ENCODE data around the gene CCT7. TPM values are rescaled to one million over a fixed set of nuclear protein-coding genes. Genes with fewer than 3 reads are reported as not detected.

CCT7 gene
- total and polyA plus RNA-seq, 8 donors, result 72.7 to 141 (median 105) TPM

DNA sequence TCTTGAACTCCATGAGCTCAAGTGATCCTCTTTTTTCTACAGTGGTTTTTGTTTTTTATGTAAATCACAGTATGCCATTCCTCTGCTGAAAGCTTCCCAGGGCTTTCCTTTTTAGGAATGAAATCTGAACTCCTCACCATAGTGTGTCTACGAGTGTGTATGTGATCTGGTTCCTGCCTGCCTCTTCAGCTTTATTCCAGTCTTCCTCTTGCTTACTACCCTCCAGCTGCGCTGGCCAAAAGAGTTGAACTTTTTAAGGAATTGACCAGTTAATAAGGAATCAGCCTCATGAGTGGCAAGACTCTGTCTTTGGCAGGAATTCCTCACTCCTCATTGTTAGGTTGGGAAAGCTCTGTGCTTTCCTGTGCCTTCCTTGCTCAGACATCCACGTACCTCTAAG, 4.0 kb downstream of the CCT7 start:
- Histone ChIP-seq H3K27ac (no peak overlapping the region), H3K36me3 (peaks cover 0 to 2% (median 0%) of the 10 kb centered on the region in 3 donors), H3K27me3 (no peaks in the 10 kb centered on the region), H3K4me3 (no peak overlapping the region), H3K4me1 (peaks cover 0 to 12% (median 8%) of the 10 kb centered on the region in 3 donors), H3K9me3 (no peaks in the 10 kb centered on the region)
- intact Hi-C loops (cut with DNase I), result no loop called here
- DNase-seq (no peak), ATAC-seq (no peak), FAIRE-seq (no peak)
- no peak for TF ChIP-seq CTCF (IDR thresholded peaks at IDR 0.05)
- 77 to 87% methylated on average over 3 of the region's 3 CpGs for WGBS, 2 donors

GRCh38 chr2:73238976-73239375, 4.9 kb downstream of the CCT7 start:
- Histone ChIP-seq H3K27me3 (no peaks in the 10 kb centered on the region), H3K27ac (no peak overlapping the region), H3K36me3 (peaks cover 0 to 5% (median 0%) of the 10 kb centered on the region in 3 donors), H3K4me1 (peaks cover 0 to 12% (median 8%) of the 10 kb centered on the region in 3 donors), H3K4me3 (no peak overlapping the region), H3K9me3 (no peaks in the 10 kb centered on the region)
- intact Hi-C loops (cut with DNase I), result no loop called here
- FAIRE-seq, result no peak
- TF ChIP-seq CTCF (IDR thresholded peaks at IDR 0.05), result no peak
- 81 to 87% methylated on average over 1 of the region's 1 CpG for WGBS, 2 donors
- ATAC-seq, result no peak
- no peak for DNase-seq

DNA sequence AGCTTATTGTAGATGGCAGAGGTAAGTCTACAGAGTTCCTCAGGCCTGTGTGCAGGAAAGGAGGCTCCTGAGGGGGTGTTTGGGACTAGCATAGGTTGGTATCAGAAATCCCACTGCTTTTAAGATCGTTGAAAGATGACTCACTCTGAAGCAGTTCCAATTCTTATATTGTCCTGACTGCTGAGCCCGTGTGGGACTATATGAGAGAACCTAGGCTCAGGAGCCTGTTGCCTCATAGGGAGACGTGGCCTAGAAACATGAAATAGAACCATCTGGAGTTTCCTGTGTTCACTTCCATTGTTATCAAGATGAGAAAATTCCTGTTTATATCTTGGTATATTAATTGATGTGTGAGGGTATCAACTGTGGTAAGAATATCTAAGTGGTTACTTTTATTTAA, 5.7 kb downstream of the CCT7 start:
- peaks cover 0 to 13% (median 7%) of the 10 kb centered on the region in 3 donors for H3K36me3 ChIP-seq
- intact Hi-C loops (cut with DNase I), result no loop called here
- DNase-seq (no peak), ATAC-seq (no peak), FAIRE-seq (no peak)
- 44 to 53% methylated on average over 3 of the region's 3 CpGs for WGBS, 2 donors
- no peaks in the 10 kb centered on the region for H3K9me3 ChIP-seq
- H3K27me3 ChIP-seq, result no peaks in the 10 kb centered on the region
- H3K4me3 ChIP-seq, result no peak overlapping the region
- H3K4me1 ChIP-seq, result peaks cover 0 to 12% (median 8%) of the 10 kb centered on the region in 3 donors
- H3K27ac ChIP-seq, result no peak overlapping the region
- TF ChIP-seq CTCF (IDR thresholded peaks at IDR 0.05), result no peak

DNA sequence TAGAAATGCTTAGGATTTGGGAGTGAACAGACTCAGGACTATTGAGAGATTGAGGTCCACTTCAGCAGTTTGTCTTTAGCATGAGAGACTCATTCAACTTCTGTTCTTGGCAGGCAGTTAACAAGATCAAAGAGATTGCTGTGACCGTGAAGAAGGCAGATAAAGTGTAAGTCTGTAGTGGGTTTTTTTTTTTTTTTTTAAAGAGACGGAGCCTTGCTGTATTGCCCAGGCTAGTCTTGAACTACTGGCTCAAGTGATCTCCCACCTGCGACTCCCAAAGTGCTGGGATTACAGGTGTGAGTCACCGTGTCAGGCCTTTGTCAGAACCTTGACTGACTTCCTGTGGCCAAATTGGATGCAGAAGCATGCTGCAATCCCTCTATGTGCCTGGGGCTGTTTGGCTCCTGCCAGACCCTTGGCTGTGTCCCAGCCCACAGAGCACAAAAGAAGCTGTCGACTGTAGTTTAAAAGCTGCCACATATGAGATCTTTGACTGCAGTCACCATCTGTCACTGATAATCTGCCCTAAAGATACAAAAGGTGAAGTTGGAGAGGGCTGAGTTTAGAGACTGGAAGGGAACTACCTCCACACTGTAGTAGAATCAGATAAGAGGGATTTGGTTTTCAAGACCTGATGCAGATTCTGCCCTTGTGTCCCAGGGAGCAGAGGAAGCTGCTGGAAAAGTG, 9.9 kb downstream of the CCT7 start:
- peaks cover 7 to 52% (median 33%) of the 10 kb centered on the region in 3 donors for H3K36me3 ChIP-seq

More for the DNA sequence above, 9.9 kb downstream of the CCT7 start:
- H3K27ac ChIP-seq, result no peak overlapping the region
- no peak for FAIRE-seq
- intact Hi-C loops (cut with DNase I), result no loop called here
- no peaks in the 10 kb centered on the region for H3K4me1 ChIP-seq
- 36 to 39% methylated on average over 5 of the region's 5 CpGs for WGBS, 2 donors
- ATAC-seq, result peak in 2 of 4 donors; percentile 25 to 26
- no peaks in the 10 kb centered on the region for H3K27me3 ChIP-seq
- no peak for TF ChIP-seq CTCF (IDR thresholded peaks at IDR 0.05)
- H3K4me3 ChIP-seq, result no peak overlapping the region
- DNase-seq, result peak in 1 of 6 donors; percentile 46
- H3K9me3 ChIP-seq, result no peaks in the 10 kb centered on the region

Measured in pancreas (tissue), 10 donors.